Parathyroid adenoma (tissue), 2 donors: ENCODE results near the gene SPATA7.
"Not testable (repeated sequence)": the region's sequence is repeated elsewhere in the genome, so short reads cannot be mapped to it uniquely, and the experiment has no call there.

ENCODE experiments used
- H2AFZ ChIP-seq: fragments of 300-600 bp; sonication (generic); one replicate; pipeline ENCODE4 v1.7.0; 2017; ENCODE audit warnings: antibody characterized with exemption, mild to moderate bottlenecking
- H3K27ac ChIP-seq: fragments of 300-600 bp; sonication (generic); one replicate; pipeline ENCODE4 v1.7.0; 2017
- H3K27me3 ChIP-seq: fragments of 300-600 bp; sonication (generic); one replicate; pipeline ENCODE4 v1.7.0; 2017; ENCODE audit warnings: low read length; ENCODE audit not compliant: control insufficient read depth, insufficient read depth
- H3K36me3 ChIP-seq: fragments of 300-600 bp; sonication (generic); one replicate; pipeline ENCODE4 v1.7.0; 2017; ENCODE audit warnings: low read length; ENCODE audit not compliant: control insufficient read depth, insufficient read depth
- H3K4me1 ChIP-seq: fragments of 300-600 bp; sonication (generic); one replicate; pipeline ENCODE4 v1.7.0; 2017; ENCODE audit warnings: control low read depth
- H3K4me2 ChIP-seq: fragments of 300-600 bp; sonication (generic); one replicate; pipeline ENCODE4 v1.7.0; 2017; ENCODE audit warnings: low read length
- H3K4me3 ChIP-seq: fragments of 300-600 bp; sonication (generic); one replicate; pipeline ENCODE4 v1.7.0; 2017; ENCODE audit warnings: low read depth, low read length
- H3K79me2 ChIP-seq: fragments of 300-600 bp; sonication (generic); one replicate; pipeline ENCODE4 v1.7.0; 2017; ENCODE audit warnings: control low read depth
- H3K9ac ChIP-seq: fragments of 300-600 bp; sonication (generic); one replicate; pipeline ENCODE4 v1.7.0; 2017; ENCODE audit warnings: mild to moderate bottlenecking
- H3K9me3 ChIP-seq: fragments of 300-600 bp; sonication (generic); one replicate; pipeline ENCODE4 v1.7.0; 2017; ENCODE audit warnings: low read length; ENCODE audit not compliant: control insufficient read depth
- TF ChIP-seq, protein P1 (sequence below): fragments of 300-600 bp; sonication (generic); IDR thresholded peaks from one replicate; pipeline ENCODE4 v1.7.0; 2017; ENCODE audit warnings: antibody characterized with exemption, mild to moderate bottlenecking
- donor health status: primary hyperparathyroidism.

SPATA7 gene

DNA sequence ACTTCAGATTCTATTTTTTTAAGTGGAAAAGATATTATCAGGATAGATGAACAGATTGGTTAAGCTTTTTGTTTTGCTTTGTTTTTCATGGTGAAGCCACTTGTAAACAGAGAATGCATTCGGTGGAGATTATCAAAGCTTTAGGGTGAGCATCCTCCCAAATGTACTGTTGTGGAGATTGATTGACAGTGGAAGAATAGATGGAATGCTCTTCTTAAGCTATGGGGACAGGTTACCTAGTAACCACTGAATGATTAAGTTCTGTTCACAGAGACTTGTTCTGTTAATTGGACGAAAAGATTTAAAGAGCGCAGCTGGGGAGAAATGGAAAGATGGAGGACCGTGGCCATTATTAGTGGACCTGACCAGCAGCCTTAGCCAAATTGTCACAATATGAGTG is 21.8 kb upstream of the SPATA7 start:
- Histone ChIP-seq H3K4me3 (no peak overlapping the region), H3K4me2 (no peak overlapping the region), H3K9me3 (no peaks in the 10 kb centered on the region), H3K36me3 (no peaks in the 10 kb centered on the region), H3K27ac (no peak overlapping the region), H2AFZ (no peak overlapping the region), H3K79me2 (no peaks in the 10 kb centered on the region), H3K4me1 (no peaks in the 10 kb centered on the region), H3K27me3 (no peaks in the 10 kb centered on the region), H3K9ac (no peak overlapping the region)
- TF ChIP-seq, protein P1, sequence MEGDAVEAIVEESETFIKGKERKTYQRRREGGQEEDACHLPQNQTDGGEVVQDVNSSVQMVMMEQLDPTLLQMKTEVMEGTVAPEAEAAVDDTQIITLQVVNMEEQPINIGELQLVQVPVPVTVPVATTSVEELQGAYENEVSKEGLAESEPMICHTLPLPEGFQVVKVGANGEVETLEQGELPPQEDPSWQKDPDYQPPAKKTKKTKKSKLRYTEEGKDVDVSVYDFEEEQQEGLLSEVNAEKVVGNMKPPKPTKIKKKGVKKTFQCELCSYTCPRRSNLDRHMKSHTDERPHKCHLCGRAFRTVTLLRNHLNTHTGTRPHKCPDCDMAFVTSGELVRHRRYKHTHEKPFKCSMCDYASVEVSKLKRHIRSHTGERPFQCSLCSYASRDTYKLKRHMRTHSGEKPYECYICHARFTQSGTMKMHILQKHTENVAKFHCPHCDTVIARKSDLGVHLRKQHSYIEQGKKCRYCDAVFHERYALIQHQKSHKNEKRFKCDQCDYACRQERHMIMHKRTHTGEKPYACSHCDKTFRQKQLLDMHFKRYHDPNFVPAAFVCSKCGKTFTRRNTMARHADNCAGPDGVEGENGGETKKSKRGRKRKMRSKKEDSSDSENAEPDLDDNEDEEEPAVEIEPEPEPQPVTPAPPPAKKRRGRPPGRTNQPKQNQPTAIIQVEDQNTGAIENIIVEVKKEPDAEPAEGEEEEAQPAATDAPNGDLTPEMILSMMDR, result no peak

DNA sequence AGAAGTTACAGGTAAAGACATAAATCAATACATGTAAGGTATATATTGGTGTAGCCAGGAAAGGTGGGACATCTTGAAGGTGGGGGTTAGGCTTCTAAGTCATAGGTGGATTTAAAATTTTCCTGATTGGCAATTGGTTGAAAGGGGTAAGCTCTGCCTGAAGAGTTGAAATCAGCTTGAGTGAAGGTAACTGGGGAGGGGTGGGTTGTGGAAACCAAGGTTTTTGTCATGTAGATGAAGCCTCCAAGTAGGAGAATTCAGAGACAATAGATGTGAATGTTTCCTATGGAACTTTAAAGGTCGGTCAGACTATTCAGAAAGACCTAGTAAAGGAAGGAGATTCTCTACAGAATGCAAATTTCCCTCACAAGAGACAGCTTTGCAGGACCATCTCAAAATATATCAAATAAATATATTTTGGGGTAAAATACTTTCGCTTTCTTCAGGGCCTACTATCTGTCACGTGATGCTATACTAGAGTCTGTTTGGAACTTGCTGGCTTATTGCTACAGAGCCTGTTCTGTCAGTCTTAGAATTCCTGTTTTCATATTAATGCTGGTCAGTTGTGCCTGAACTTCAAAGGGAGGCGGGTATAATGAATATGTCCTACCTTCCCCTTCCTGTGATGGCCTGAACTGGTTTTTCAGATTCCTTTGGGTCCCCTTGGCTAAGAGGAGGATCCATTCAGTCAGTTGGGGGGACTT is 20.6 kb upstream of the SPATA7 start:
- no peaks in the 10 kb centered on the region for H3K9me3 ChIP-seq
- no peak overlapping the region for H3K27ac ChIP-seq
- no peak overlapping the region for H3K4me2 ChIP-seq
- TF ChIP-seq, protein P1, result no peak
- no peak overlapping the region for H3K9ac ChIP-seq
- no peaks in the 10 kb centered on the region for H3K27me3 ChIP-seq
- no peaks in the 10 kb centered on the region for H3K4me1 ChIP-seq
- H3K4me3 ChIP-seq, result no peak overlapping the region
- no peak overlapping the region for H2AFZ ChIP-seq
- H3K36me3 ChIP-seq, result no peaks in the 10 kb centered on the region
- no peaks in the 10 kb centered on the region for H3K79me2 ChIP-seq

DNA sequence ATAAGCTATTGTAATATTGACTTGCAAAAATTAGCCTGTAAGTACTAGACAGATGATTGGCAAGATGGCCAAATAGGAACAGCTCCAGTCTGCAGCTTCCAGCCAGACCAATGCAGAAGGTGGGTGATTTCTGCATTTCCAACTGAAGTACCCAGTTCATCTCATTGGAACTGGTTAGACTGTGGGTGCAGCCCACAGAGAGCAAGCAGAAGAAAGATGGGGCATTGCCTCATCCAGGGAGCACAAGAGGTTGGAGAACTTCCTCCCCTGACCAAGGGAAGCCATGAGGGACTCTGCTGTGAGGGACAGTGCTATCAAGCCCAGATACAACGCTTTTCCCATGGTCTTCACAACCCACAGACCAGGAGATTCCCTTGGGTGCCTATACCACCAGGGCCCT is 16.0 kb upstream of the SPATA7 start:
- H3K4me1 ChIP-seq, result no peaks in the 10 kb centered on the region
- no peaks in the 10 kb centered on the region for H3K79me2 ChIP-seq
- H3K4me2 ChIP-seq, result no peak overlapping the region
- H3K9ac ChIP-seq, result no peak overlapping the region
- H3K9me3 ChIP-seq, result no peaks in the 10 kb centered on the region
- H3K4me3 ChIP-seq, result no peak overlapping the region
- H3K36me3 ChIP-seq, result no peaks in the 10 kb centered on the region
- no peak overlapping the region for H3K27ac ChIP-seq
- no peaks in the 10 kb centered on the region for H3K27me3 ChIP-seq
- TF ChIP-seq, protein P1, result no peak
- no peak overlapping the region for H2AFZ ChIP-seq

DNA sequence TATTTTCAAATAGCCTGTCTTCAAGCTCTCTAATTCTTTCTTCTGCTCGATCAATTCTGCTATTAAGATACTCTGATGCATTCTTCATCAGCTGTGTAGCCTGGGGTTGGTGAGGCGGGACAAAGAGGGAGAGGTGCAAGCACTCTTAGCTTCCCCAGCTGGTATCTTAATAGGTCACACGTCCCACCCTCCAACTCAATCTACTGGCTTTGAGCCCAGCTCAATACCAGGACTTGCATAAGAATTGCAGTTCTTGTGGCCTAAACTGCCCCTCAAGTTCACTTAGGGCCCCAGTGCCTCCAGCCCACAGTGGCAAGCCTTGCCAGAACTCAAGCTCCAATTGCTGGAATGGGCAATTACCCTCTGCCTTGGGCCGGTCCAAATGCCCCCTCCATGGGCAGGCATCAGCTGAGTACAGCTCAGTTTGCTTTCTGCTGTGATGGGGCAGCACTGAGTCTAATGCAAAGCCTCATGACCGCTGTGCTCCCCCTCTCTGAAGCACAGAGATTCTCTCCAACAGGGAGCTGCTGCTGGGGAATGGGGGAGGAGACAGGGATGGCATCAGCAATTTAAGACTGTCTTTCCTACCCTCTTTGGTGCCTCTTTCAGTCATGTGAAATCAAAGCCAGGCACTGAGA is 5.6 kb upstream of the SPATA7 start:
- Histone ChIP-seq H3K4me2 (no peak overlapping the region), H3K27ac (no peak overlapping the region), H3K9ac (no peak overlapping the region), H2AFZ (peak overlapping the region; percentile 44), H3K27me3 (no peaks in the 10 kb centered on the region), H3K4me1 (no peaks in the 10 kb centered on the region), H3K9me3 (no peaks in the 10 kb centered on the region), H3K79me2 (no peaks in the 10 kb centered on the region), H3K4me3 (no peak overlapping the region), H3K36me3 (no peaks in the 10 kb centered on the region)
- TF ChIP-seq, protein P1, result no peak

DNA sequence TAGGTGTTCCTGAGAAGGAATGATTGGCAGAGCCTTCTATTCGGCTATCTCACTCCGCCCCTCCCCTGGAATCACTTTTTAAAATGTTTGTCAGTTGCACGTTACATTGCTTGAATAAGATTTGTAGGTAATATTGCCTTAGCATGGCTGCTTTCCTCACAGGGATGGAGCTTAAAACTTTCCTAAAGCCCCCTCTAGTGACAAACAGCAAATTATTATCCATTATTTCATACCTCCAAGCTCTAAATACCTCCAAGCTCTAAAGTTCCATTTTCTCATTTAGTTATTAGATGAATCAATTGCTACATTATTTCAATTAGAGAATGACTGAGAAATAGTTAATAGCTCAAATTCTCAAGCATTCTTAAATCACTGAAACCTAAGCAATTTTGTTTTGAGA is 5.1 kb upstream of the SPATA7 start:
- Histone ChIP-seq H3K27ac (no peak overlapping the region), H3K9ac (no peak overlapping the region), H3K36me3 (no peaks in the 10 kb centered on the region), H3K4me1 (no peaks in the 10 kb centered on the region), H2AFZ (peak overlapping the region; percentile 44), H3K4me3 (no peak overlapping the region), H3K9me3 (no peaks in the 10 kb centered on the region), H3K27me3 (no peaks in the 10 kb centered on the region), H3K79me2 (no peaks in the 10 kb centered on the region), H3K4me2 (no peak overlapping the region)
- TF ChIP-seq, protein P1, result no peak

DNA sequence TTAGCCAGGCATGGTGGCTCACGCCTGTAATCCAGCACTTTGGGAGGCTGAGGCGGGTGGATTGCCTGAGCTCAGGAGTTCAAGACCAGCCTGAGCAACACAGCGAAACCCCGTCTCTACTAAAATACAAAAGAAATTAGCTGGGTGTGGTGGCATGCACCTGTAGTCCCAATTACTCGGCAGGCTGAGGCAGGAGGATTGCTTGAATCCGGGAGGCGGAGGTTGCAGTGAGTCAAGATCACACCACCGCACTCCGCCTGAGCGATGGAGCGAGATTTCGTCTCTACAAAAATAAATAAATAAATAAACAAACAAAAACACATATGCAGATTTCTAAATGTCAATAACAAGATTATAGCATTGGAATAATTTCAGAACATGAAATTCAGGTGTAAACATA is 3.8 kb upstream of the SPATA7 start:
- not testable (repeated sequence) for H3K27ac ChIP-seq, H2AFZ ChIP-seq, H3K9ac ChIP-seq, H3K9me3 ChIP-seq, H3K36me3 ChIP-seq, H3K27me3 ChIP-seq, H3K4me3 ChIP-seq, H3K4me1 ChIP-seq, H3K79me2 ChIP-seq, H3K4me2 ChIP-seq
